HTR-8/SVneo (cell line): ENCODE results near the gene PPP6R2.

Experiments used
- DNase-seq: peaks from one replicate; pipeline ENCODE4 v3.0.0; 2011; ENCODE audit warnings: low spot score, mixed read lengths; ENCODE audit not compliant: insufficient read length
- FAIRE-seq: peaks from 2 replicates; lab custom pipeline; 2011; peaks lifted over from hg19 to GRCh38; lab: Jason Lieb, UNC

PPP6R2 gene

DNA sequence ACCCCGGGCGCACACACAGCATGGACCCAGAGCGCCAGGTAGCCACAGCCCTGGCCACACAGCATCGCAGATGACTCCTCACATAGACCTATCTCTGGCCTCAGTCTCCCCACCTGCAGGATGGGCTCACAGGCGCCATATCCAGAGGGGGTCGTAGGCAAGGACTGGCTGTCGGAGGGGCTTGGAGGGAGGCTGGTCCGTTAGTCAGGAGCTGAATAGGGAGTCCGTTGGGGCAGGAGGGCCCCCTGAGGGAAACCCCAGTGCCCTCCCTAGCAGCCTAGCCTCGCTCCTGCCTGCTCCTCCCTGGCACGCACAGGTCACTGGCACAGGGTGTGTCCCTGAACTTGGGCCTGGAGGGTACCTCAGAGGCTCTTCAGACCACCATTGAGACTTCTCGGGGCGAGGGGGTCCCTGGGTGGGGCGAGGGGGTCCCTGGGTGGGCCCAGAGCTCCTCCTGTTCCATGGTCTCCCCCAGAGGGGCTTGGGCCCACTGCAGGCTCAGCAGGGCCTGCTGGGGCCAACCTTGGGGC, 37.7 kb upstream of the PPP6R2 start:
- no peak for DNase-seq
- no peak for FAIRE-seq

DNA sequence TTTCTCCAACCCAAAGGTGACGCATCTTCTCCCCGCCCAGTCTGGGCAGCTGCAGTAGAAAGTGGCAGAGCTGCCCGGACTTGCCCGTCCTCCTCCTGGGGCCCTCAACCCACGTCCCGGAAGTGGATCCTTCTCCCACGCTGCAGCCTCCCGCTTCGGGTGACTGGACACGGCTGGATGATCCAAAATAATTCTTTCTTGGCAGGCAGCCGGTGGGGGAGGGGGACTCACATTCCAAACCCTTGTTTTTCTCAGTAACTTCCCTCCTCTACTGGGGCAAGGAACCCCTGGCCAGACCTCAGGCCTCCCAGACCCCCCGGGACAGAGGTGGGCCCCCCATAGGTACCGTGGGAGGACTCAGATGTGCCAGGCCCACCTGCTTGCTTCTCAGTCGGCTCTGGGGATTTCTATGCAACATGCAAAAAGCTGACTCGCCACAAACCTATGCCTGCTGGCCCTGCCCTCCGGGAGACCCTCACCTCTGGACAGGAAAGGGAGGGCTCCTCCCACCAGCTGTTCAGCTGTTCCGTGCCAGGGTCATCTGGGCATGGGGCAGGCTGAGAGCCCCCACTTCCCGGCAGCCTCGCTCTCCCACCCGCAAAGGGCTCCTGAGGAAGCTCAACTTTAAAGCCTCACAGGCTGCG, 37.1 kb upstream of the PPP6R2 start:
- peak; percentile 92 for FAIRE-seq
- peak; percentile 96 for DNase-seq

DNA sequence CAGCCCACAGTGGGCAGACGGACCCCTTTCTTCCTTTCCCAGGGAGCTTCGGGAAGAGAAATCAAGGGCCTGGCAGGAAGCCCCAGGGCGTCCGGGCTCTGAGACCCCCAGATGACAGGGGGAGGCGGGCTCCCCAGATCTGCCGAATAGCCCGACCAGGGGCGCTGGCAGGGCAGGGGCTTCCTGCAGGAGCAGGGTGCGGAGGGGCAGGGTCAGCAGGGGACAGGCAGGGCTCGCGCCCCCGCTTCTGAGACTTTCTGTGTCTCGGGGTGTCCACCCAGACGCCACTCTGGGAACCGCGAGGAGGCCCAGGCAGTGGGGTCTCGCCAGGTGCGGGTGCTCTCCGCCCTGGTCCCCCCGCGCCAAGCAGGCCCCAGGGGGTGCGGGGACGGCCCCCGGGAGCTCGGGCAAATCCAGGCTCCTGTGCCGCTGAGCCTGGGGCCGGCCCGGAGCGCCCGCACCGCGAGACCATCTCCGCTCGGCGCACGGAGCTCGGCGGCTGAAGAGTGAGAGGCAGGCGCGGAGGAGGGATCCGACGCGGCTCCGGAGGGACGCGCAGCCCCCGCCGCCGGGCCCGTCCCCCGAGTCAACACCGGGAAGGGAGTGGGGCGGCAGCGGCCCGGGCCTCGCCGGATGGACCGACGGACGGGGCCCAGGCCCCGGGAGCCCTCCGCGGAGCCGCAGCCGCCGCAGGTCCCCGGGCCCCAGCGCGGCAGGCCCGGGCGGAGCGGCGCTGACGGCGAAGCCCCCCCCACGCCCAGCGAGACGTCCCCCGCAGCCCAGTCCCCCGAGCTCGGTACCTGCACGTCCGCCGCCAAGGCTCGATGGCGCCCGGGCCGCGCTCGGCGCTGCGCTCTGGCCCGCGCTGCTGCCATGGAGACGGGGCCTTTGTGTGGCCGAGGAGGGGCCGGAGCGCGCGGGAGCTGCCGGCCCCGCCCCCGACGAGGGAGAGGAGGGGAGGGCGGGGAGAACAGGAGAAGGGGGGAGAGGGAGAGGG, 36.1 kb upstream of the PPP6R2 start, which contains the start of gene PLXNB2:
Gene PLXNB2, minus strand, starts transcription at position 894 of the 997 bp plus-strand sequence. CDS start 17,062 bp downstream, outside the sequence.
- DNase-seq (peak; percentile 68), FAIRE-seq (peak; percentile 83)

DNA sequence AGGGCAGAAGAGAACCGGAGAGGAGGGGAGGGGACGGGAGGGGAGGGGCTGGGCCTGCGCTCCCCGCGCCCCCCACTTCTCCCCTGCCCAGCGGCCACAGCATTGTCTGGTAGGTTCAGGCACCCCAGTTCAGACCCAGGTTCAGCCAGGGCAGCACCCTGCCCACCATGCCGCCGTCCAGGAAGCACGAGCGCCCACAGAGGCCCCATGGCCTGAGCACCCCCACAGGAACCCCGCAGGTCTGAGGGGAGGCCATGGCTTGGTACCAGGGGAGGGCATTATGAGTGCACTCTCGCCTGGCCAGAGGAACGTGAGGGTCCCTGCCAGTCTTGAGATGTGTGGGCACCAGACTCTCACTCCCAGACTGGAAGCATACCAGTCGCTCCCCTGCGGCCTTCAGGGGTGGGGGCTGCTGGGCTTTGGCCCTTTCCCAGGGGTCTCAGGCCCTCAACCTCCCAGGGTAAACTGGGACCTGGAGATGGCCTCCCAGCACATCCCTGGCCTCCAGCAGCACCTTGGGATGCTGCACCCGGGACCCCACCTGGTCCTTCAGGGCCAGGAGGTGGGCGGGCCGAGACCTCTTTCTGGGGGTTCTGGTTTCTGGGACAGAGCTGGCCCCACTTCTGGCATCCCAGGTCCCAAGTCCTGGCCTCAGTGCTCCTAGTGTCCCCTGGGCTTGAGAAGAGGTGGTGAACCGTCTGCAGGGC, 35.1 kb upstream of the PPP6R2 start:
- DNase-seq: no peak

DNA sequence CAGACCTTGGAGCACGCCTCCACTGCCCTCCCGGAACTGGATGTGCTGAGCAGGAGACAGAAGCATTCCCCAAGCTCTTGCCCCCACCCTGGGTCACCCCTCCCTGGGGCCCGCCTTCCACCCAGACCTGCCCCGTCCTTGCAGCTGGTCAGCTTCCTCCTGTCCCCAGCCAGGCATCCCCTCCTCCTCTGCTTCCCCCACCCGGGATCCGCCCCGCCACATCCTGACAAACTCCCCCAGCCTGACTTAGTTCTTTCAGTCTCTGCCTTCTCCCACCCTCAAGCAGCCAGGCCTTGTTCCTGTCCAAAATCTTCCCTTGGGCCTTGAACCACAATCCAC, 34.6 kb upstream of the PPP6R2 start:
- DNase-seq (peak; percentile 48), FAIRE-seq (peak; percentile 72)

More for the DNA sequence above, 35.1 kb upstream of the PPP6R2 start:
- FAIRE-seq: no peak

DNA sequence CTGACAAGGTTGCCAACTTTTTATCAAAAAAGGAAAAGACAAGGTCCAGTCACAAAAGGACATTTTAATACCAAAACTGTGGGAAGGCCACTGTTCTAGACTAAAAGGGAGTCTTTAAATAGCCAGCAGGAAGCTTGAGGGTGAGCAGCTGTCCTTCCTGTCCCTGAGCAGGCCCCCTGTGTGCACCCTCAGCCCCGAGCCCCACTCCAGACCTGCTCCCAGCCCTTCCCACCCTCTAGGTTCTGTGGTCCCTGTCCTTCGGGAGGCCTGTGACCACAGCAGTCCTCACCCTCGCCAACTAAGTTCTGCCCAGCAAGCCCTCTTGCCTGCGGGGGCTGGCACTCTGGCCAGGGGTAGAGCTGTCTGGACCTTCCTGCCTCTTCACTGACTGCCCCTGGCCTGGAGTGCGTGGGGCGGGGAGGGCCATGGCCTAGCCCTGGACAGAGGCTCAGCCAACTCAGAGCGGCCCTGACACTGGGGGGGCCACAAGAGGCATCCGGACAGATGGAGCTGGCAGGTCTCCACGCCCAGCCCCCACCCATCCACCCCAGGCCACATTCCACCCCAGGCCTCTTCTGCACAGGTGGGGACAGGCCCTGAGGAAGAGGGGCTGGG, 34.0 kb upstream of the PPP6R2 start:
- FAIRE-seq (no peak), DNase-seq (no peak)

DNA sequence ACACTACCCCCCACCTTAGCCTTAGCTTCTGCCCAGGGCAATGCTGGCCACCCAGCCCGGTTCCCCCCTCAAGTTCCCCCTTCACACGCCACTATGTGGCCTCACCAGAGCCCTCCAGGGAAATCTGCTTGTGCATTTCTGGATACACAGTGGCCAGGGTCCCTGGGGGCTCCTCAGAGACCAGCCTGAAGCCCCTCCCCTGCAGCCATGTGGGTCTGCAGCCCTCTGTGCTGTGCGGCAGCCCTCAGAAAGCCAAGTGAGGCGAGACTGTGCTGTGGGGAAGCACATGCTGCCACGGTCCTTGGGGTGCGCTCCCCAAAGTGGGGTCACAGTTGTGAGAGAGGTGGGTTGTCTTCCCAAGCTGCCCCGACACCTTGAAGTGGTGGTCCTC, 33.5 kb upstream of the PPP6R2 start:
- FAIRE-seq (no peak), DNase-seq (no peak)

DNA sequence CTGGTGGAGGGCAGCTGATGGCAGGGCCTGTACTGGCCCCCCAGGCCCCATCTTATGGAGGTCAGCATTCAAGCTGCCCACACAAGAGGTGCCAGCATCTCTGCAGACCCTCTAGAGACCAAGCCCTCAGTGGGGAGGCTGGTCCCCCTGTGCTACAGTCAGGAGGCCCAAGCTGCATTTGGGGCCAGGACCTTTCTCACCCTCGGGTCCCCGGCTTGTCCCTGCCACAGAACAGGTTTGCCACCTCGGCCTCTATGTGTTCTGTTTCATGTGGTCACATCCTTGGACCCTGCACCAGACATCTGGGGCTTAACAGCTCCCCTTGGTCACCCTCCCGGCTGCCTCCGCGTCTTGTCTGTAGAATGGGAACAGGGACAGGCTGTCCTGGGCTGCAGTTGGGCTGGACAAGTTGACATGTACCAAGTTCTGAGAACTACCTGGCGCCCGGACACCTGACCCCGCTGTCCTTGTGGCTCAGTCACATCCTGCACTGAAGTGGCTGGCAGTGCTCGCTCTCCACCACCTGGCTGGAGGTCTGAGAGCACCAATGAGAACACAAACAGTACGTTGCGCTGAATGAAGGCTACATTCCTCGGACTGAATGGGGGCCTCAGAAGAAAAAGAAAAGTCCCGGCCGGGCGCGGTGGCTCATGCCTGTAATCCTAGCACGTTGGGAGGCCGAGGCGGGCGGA, 33.0 kb upstream of the PPP6R2 start:
- FAIRE-seq (no peak), DNase-seq (no peak)

DNA sequence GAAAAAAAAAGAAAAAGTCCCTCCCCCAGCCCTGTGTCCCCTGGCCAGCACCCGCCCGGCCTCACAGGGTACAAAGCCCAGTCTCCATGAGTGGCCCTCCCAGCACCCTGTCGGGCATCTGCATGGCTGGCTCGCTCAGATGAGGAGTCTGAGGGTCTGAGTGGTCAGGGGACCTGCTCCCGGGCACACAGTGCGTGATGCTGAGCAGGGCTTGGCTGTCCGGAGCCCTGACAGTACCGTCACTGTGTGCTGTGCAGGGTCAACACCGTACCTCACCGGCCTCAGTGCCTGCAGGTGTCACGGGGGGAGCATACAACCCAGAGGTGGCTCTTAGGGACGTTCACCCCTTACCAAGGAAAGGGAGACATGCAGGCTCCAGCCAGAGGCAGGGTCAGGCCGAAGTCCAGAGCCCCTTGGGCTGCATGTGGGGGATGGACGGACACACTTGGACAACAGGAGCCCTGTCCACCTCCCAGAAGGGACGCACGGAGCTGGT, 32.1 kb upstream of the PPP6R2 start:
- DNase-seq (no peak), FAIRE-seq (no peak)

DNA sequence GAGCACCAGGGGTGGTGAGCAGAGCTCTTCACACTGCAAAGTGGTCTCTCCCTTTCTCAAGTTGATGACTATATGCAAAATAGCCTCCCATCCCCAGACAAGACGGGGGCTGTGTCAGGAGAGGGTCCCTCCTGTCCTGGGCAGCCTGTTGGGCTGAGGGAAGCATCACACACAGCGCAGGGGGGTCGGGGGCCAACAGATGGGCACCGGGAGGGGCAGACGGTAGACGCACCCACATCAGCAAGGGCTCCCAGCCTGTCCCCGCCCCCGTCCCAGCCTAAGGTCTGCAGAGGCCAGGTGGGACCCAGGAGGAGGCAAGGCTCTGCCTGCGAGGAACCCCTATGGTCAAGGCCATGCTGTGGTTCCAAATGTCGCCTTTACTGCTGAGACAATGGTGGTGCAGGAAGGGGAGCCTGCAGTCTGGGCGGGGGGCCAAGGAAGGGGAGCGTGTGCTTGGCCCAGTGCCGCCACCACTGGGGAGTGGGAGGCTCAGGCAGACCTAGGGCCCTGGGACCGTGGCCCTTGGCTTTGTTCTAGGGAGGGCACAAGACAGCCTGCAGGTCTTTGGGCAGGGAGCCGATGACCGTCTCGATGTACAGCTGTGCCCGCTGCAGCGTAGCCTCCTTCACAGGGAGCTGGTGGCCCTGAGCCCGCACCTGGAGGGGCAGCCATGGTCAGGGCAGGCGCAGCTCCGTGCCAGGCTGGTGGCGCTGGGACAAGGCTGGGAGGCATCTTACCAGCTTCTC, 31.3 kb upstream of the PPP6R2 start:
- DNase-seq: no peak
- no peak for FAIRE-seq

DNA sequence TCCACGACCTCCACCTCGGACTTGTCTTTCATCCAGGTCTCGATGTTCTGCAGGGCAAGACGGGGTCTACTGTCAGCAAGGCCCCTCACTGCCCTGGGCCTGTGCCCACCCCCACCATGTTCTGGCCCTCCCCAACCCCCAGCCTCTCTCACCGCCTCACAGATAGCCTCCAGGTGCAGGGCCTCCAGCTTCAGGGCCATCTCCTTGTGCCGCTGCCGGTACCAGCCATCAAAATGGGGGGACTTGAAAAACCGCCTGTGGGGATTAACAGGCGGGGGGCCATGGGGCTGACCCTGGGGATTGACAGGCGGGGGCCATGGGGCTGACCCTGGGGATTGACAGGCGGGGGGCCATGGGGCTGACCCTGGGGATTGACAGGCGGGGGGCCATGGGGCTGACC, 30.8 kb upstream of the PPP6R2 start:
- FAIRE-seq (no peak), DNase-seq (no peak)

DNA sequence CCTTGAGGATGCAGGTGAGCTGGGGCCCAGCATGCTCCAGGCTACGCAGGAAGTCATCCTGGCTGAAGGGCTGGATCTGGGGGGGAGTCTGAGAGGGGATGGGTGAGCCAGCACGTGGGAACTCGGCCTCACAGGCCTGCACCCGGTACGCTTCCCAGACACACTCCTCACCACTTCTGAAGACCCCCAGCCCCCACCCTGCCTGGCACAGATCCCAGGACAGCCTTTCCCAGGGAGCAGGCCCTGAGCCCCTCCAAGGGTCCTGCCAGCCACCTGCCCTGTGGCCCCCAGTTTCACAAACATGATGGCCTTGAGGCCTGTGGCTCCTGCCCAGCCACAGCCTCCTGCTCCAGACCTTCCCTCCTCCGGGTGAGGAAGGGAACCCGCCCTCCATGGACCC, 30.1 kb upstream of the PPP6R2 start:
- FAIRE-seq (no peak), DNase-seq (no peak)

DNA sequence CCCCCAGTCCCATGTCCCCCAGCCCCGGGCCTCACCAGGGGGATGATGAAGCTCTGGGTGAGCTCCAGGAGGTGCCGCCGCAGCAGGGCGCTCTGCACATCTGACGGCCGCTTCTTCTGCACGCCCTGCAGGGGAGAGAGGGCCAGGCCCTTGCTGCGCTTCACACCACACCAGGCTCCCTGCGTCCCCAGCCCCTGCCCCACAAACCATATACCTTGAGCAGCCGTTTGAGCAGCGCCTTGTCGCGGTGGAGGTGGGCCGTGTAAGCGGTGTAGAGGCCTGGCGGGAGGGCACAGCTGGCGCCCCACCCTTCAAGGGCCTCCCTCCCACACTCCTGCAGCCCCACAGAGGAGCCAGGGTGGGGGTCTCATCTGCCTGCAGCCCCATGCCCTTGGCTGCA, 29.5 kb upstream of the PPP6R2 start:
- no peak for DNase-seq
- no peak for FAIRE-seq

DNA sequence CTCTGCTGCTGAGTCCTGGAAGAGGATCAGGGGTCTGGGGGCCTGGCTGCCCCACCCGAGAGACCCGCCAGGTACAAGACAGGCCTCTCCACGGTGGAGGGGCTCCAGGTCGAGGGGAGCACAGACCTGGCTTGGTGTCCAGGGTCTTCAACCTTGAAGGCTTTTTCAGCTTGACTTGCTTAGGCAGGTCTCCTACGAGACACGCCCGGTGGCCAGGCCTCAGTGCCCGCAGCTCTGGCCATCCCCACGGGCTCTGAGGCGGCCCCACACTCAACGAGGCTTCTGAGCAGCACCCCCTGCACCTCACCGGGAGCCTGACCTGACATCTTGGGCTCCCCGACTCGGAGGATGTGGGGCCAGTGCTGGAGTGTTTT, 29.1 kb upstream of the PPP6R2 start:
- FAIRE-seq (no peak), DNase-seq (no peak)

DNA sequence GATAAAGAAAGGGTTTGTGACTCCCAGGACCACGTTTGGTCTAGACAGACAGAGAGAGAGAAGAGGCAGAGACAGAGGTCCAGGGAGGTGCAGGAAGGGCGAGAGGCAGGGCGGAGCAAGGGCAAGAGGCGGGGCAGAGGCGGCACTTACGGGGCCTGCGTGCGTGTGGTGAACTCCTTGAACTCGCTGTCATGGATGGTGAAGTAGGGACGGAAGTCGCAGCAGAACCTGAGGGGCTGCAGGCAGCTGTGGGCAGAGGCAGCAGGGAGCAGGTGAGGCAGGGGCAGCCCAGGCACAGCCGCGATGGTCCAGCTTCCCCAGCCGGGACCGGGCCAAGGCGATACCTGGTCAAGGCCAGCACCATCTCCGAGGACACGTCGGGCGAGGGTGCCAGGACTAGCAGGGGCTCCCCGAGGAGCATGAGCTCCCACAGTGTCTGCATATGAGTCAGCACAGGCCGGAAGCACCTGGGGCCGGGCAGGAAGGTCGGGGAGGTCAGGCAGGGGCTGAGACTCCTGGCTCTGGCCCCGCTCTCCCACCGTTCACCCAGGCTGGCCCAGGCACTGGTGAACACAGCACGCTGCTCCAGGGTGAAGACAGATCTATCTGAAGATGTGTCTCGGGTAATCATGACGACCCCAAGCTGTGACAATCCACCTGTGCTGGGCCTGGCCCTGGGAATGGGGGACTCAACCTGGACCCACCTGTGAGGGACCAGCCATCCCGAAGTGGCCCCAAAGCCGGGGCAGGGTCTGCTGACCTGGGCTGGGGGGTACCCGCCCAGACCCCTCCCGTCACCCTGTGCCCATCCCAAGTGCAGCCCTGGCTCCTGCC, 28.5 kb upstream of the PPP6R2 start:
- FAIRE-seq (no peak), DNase-seq (no peak)

DNA sequence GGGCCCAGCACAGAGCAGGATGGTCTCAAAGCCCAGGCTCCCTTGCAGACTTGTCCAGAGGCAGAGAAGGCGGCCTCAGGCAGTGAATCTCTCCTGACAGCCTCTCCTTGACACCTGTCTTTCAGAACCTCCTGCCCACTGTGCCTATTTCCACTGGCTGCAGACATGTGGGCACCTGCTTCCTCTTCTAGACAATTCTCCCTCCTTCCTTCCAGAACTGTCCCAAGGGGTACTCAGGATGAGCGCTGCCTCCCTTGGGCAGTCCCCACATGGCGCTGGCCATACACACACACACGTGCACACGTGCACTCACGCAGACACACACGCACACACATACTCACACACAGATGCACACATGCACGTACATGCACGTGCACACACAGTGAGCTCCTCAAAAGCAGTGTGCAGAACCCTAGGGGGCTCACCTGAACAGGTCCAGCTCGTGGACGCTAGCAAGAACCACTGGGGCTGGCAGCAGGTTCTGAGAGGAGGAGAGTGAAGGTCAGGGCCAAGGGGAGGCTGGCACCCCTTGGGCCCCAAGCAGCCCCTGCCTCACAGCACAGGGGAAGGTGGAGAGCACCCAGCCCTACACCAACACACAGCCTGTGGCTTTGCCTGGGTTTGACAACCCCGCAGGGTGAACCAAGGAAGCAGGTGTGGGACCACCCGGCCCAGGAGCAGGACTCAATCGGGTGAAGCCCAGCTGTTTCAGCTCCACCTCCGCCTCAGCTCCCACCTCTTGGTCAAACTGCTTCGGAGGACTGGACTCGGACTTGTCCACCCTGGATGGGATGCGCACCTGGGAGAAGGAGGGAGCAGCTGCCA, 27.6 kb upstream of the PPP6R2 start:
- DNase-seq: no peak

More for the DNA sequence above, 27.6 kb upstream of the PPP6R2 start:
- FAIRE-seq: no peak
